Jurkat, Clone E6-1 (cell line): ENCODE results near the gene ANXA8L1. TPM values are rescaled to one million over a fixed set of nuclear protein-coding genes. Genes with fewer than 3 reads are reported as not detected.
"Not testable (repeated sequence)": the region's sequence is repeated elsewhere in the genome, so short reads cannot be mapped to it uniquely, and the experiment has no call there.

Experiments used
- DNase-seq: peaks from one replicate; pipeline ENCODE4 v3.0.0-alpha.2; 2011; ENCODE audit warnings: low read depth, low spot score
- H3K4me3 ChIP-seq: 2 replicates; pipeline ENCODE4 v1.5.1; 2011; ENCODE audit warnings: mild to moderate bottlenecking, low read length, control low read depth, moderate library complexity
- polyA plus RNA-seq: library from polyadenylated mRNA; unstranded; fragments of >200 nt; gene quantifications from one replicate; pipeline ENCODE4 v1.2.1, GENCODE V29; 2012; ENCODE audit warnings: missing spikeins; ENCODE audit not compliant: insufficient read length, insufficient read depth

Gene ANXA8L1, protein sequence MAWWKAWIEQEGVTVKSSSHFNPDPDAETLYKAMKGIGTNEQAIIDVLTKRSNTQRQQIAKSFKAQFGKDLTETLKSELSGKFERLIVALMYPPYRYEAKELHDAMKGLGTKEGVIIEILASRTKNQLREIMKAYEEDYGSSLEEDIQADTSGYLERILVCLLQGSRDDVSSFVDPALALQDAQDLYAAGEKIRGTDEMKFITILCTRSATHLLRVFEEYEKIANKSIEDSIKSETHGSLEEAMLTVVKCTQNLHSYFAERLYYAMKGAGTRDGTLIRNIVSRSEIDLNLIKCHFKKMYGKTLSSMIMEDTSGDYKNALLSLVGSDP
- not detected for polyA plus RNA-seq

GRCh38 chr10:46375406-46375805 lies at the start of gene ANXA8L1:
TSS of gene ANXA8L1 (plus strand) at chr10:46375776. CDS start at chr10:46375852, 76 bp downstream.
- H3K4me3 ChIP-seq, DNase-seq: not testable (repeated sequence)

GRCh38 chr10:46326066-46326465 lies 49.5 kb upstream of the ANXA8L1 start:
- H3K4me3 ChIP-seq: no peak overlapping the region
- no peak for DNase-seq

DNA sequence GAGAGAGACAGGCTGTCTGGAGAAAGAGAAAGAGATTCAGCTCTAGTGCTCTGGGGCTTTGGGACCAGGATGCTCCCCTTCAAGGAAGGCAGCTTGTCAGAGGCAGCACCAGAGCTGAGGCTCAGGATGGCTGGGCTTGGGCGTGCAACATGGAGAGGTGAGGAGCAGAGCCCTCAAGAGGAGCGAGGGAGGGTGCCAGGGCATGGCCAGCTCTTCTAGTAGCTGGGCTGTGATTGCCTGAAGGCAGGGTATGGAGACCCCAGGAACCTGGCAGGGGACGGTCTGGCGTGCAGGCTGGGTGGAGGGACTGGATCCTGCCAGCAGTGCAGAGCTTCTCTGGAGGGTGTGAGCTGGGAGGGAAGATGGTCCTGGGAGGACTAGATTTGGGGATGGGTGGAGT lies 48.6 kb upstream of the ANXA8L1 start:
- no peak overlapping the region for H3K4me3 ChIP-seq
- no peak for DNase-seq

- DNase-seq: no peak
- no peak overlapping the region for H3K4me3 ChIP-seq
These were observed 47.9 kb upstream of the ANXA8L1 start for GRCh38 chr10:46327685-46328084.

DNA sequence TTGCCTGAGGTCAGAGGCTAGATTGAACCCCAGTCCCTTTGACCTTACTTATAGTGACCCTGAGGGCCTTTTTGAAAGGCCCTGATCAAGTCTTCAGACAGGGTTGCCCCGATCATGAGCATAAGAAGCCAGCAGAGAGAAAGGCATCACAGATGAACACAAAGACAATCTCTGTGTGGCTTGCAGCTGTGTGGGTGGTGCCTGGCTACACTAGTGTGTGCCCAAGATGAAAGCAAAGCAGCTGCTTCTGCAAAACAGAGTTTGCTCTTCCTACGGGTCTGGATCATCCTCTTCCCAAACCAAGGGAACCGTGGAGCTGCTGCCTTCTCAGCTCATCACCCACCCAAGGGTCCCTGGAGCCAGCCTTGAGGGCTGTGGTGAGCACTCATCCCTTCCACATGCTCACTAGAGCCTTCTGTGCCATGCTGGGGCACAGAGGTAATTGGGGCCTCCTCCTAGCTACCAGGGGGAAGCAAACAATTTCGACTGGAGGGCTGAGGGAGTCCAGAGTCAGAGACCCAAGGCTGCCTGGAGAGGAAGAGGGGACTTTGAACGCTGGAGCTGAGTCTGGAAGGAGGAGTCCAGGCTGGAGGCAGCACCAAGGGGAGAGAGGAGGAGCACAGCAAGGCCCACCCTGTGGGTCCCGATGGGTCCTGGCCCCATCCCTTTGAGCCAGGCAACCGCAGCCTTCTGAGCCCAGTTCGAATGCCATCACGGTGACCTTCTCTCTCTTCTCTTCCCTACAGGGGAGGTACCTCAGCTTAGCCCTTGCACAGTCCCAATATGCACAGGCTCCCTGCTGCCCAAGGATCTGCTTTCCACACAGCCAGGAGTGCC lies 46.5 kb upstream of the ANXA8L1 start:
- no peak overlapping the region for H3K4me3 ChIP-seq
- DNase-seq: no peak

- H3K4me3 ChIP-seq: no peak overlapping the region
- no peak for DNase-seq
These were observed 45.9 kb upstream of the ANXA8L1 start for GRCh38 chr10:46329690-46330016.

DNA sequence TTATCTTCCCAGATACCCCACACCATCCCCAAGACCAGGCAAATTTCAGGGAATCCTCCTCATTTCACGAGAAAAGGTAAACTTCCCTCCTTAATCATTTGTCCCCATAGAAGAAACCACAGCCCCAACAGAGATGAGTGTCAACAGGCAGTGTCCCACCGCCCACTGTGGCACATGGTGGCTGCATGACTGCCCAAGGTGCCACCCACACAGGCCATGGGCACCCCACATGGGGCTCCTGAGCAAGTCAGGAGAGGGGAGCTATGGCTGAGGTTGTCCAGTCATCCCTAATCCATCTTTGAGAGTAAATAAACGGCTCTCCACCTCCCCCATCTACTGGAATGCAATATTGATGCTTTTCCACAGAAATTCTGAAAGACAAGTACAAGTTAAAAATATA lies 44.7 kb upstream of the ANXA8L1 start:
- H3K4me3 ChIP-seq: no peak overlapping the region
- DNase-seq: no peak

DNA sequence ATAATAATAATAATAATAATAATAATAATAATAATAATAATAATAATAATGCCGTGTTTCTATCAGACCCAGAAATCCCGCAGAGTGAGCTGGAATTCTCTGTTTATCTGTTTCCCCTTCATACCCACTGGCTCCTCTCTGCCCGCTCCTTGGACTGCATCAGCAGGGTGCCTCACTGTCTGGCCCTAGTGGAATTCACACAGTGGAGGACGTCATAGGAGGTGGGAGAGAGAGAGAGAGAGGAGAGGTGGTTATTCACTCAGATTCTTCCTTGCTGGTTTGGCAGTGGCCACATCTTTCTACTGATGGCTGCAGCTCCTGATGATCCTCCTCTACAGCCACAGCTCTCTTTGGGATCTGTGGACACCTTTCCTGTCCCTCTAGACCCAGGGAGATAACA lies 10.1 kb upstream of the ANXA8L1 start:
- not testable (repeated sequence) for H3K4me3 ChIP-seq, DNase-seq

- not testable (repeated sequence) for H3K4me3 ChIP-seq, DNase-seq
These were observed 8.4 kb upstream of the ANXA8L1 start for GRCh38 chr10:46367209-46367608.

GRCh38 chr10:46367666-46368240 lies 7.8 kb upstream of the ANXA8L1 start:
- not testable (repeated sequence) for H3K4me3 ChIP-seq, DNase-seq

- H3K4me3 ChIP-seq, DNase-seq: not testable (repeated sequence)
These were observed 6.6 kb upstream of the ANXA8L1 start for GRCh38 chr10:46368956-46369355.

- not testable (repeated sequence) for DNase-seq, H3K4me3 ChIP-seq
These were observed 1.2 kb upstream of the ANXA8L1 start for GRCh38 chr10:46374410-46374809.

DNA sequence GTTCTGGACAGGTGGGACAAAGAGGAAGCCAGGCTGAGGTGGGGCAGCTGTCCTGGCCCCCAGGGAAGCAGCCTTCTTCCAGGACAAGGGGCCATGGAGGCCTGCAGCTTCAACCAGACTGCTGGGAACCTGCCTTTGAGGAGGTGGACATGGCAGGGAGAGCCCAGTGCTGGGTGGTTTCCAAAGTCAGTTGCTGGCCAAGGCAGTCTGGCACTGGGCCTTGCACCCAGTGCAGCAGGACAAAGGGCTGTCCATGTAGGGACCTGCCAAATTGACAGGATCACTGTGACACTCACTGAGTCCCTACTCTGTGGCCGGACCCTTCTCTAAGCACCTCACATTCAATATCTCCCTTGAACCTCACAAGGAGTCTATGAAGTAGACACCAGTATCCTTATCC lies 1.4 kb downstream of the ANXA8L1 start:
- H3K4me3 ChIP-seq, DNase-seq: not testable (repeated sequence)

DNA sequence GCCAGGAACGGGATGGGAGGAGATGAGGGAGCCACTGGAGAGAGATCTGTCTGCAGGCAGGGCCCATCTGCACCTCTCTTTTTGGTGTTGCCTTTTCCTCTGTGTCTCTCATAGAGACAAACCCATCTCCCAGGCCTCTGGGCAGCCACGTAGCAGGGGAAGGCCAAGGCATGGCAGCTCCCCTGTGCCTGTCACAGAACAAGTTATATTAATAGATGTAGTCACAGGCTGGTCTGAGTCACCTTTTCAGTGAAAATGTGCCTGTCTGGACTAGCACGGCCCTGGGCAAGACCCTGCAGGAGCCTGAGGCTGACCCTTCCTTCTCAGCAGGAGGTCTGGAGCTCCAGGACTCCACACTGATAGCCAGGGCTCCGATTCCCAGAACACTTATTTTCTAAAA lies 2.1 kb downstream of the ANXA8L1 start:
- not testable (repeated sequence) for DNase-seq, H3K4me3 ChIP-seq

GRCh38 chr10:46378108-46378507 lies 2.5 kb downstream of the ANXA8L1 start:
- H3K4me3 ChIP-seq, DNase-seq: not testable (repeated sequence)

GRCh38 chr10:46379233-46379848 lies 3.8 kb downstream of the ANXA8L1 start:
- not testable (repeated sequence) for DNase-seq, H3K4me3 ChIP-seq

- DNase-seq, H3K4me3 ChIP-seq: not testable (repeated sequence)
These were observed 10.3 kb downstream of the ANXA8L1 start for GRCh38 chr10:46385858-46386257.

GRCh38 chr10:46386694-46387093 lies 11.1 kb downstream of the ANXA8L1 start:
- DNase-seq, H3K4me3 ChIP-seq: not testable (repeated sequence)

- DNase-seq, H3K4me3 ChIP-seq: not testable (repeated sequence)
These were observed 11.8 kb downstream of the ANXA8L1 start for GRCh38 chr10:46387309-46387902.
